ENCODE data around the gene EXOC1L. TPM values are rescaled to one million over a fixed set of nuclear protein-coding genes. Genes with fewer than 3 reads are reported as not detected.

Gene EXOC1L
- total RNA-seq, 1 donor from 2014 or later = 0.83 TPM

- no peak overlapping the region for H3K27ac Mint-ChIP-seq (ENCODE audit: unreplicated experiment)
- H3K27me3 Mint-ChIP-seq (ENCODE audit: unreplicated experiment) = no peaks in the 10 kb centered on the region
These were observed 64.7 kb downstream of the EXOC1L start for GRCh38 chr4:55884093-55884850.

GRCh38 chr4:55884851-55885219, 65.2 kb downstream of the EXOC1L start:
- Mint-ChIP-seq H3K4me3 (ENCODE audit: unreplicated experiment) (no peak overlapping the region), H3K4me1 (ENCODE audit: low read depth, unreplicated experiment) (no peaks in the 10 kb centered on the region), H3K27ac (ENCODE audit: unreplicated experiment) (no peak overlapping the region), H3K9me3 (ENCODE audit: unreplicated experiment) (no peaks in the 10 kb centered on the region), H3K36me3 (ENCODE audit: unreplicated experiment) (peaks cover 4% of the 10 kb centered on the region), H3K27me3 (ENCODE audit: unreplicated experiment) (no peaks in the 10 kb centered on the region)
- DNase-seq = no peak
- no peak for TF ChIP-seq CTCF (IDR thresholded peaks at IDR 0.05; ENCODE audit: partially characterized antibody, unreplicated experiment)

More at GRCh38 chr4:55884093-55884850, 64.7 kb downstream of the EXOC1L start:
- Mint-ChIP-seq H3K4me3 (ENCODE audit: unreplicated experiment) (no peak overlapping the region), H3K9me3 (ENCODE audit: unreplicated experiment) (no peaks in the 10 kb centered on the region), H3K36me3 (ENCODE audit: unreplicated experiment) (peaks cover 4% of the 10 kb centered on the region), H3K4me1 (ENCODE audit: low read depth, unreplicated experiment) (no peaks in the 10 kb centered on the region)
- TF ChIP-seq CTCF (IDR thresholded peaks at IDR 0.05; ENCODE audit: partially characterized antibody, unreplicated experiment) = no peak
- DNase-seq = no peak

Other genes with a start within 250 kb of the EXOC1L start
- gene PDCL2, start 227.5 kb upstream of the EXOC1L start, total RNA-seq (ENCODE audit: unreplicated experiment) = not detected
- gene NMU, start 183.5 kb upstream of the EXOC1L start, total RNA-seq (ENCODE audit: unreplicated experiment) = 9.4 TPM
- gene EXOC1, start 33.9 kb downstream of the EXOC1L start, total RNA-seq (ENCODE audit: unreplicated experiment) = 102 TPM
- gene CEP135, start 129.2 kb downstream of the EXOC1L start, total RNA-seq (ENCODE audit: unreplicated experiment) = 4.2 TPM

All from glutamatergic neuron (in vitro differentiated cells).